GM12878 (cell line): ENCODE results near the gene ADSS2. TPM values are rescaled to one million over a fixed set of nuclear protein-coding genes. Genes with fewer than 3 reads are reported as not detected.

Experiments
- ATAC-seq: fragments of 200-7000 bp; cut with Tn5 transposase; 3 replicates; pipeline ENCODE4 v1.9.1; 2020; ENCODE audit warnings: mild to moderate bottlenecking, moderate library complexity
- BruUV-seq: library from RNA; stranded (reverse); fragments of 400-500 nt; replicated peaks from 2 replicates; lab custom pipeline; 2021; lab: Mats Ljungman, UMichigan
- CTCF ChIA-PET: fragments of 300-600 bp; sonication (Branson Sonifier 250); formaldehyde crosslinking; extraction: SDS; loops from one replicate; lab custom pipeline; 2021; ENCODE audit warnings: inconsistent platforms; lab: Yijun Ruan, JAX
- POLR2A ChIA-PET: fragments of 350-600 bp; formaldehyde crosslinking; extraction: SDS; loops from one replicate; lab custom pipeline; 2021; ENCODE audit warnings: inconsistent platforms; lab: Charles Lee
- RAD21 ChIA-PET: fragments of 300-600 bp; sonication (Branson Sonifier 250); formaldehyde crosslinking; loops from one replicate; lab custom pipeline; 2023; ENCODE audit warnings: antibody characterized with exemption; ENCODE audit not compliant: unreplicated experiment; lab: Charles Lee
- SMC1A ChIA-PET: fragments of 300-600 bp; sonication (Branson Sonifier 250); formaldehyde crosslinking; loops from one replicate; lab custom pipeline; 2023; ENCODE audit not compliant: unreplicated experiment, uncharacterized antibody; lab: Charles Lee
- DNase-seq: peaks from one replicate; pipeline ENCODE4 v3.0.0-alpha.2; 2011; ENCODE audit warnings: low read depth, low spot score
- FAIRE-seq: peaks from 3 replicates; lab custom pipeline; 2011; peaks lifted over from hg19 to GRCh38; lab: Jason Lieb, UNC
- H2AFZ ChIP-seq: 2 replicates; pipeline ENCODE4 v1.6.0; 2011; ENCODE audit warnings: low read depth, low read length, control low read depth; ENCODE audit not compliant: control insufficient read depth
- H3K27ac ChIP-seq: 2 replicates; pipeline ENCODE4 v1.5.1; 2011; ENCODE audit warnings: control low read depth; ENCODE audit not compliant: control insufficient read depth, insufficient read depth
- H3K27me3 ChIP-seq, 2 experiments: replicated peaks in 1 of 2; 2 replicates each; pipeline versions ENCODE4 v1.6.0 to v1.6.1; 2011; ENCODE audit warnings: low read length in 1 of 2; ENCODE audit not compliant: control insufficient read depth in 2 of 2, insufficient read depth in 2 of 2
- H3K36me3 ChIP-seq, 2 experiments: 2 replicates each; pipeline ENCODE4 v1.5.1; 2011; ENCODE audit warnings: low read length in 1 of 2; ENCODE audit not compliant: control insufficient read depth in 2 of 2, insufficient read depth in 2 of 2
- H3K4me1 ChIP-seq: 2 replicates; pipeline ENCODE4 v1.6.1; 2011; ENCODE audit warnings: mild to moderate bottlenecking, low read length, moderate library complexity, mixed read lengths; ENCODE audit not compliant: control insufficient read depth, insufficient read depth
- H3K4me2 ChIP-seq: 2 replicates; pipeline ENCODE4 v1.6.0; 2011; ENCODE audit warnings: control low read depth; ENCODE audit not compliant: control insufficient read depth, insufficient read depth
- H3K4me3 ChIP-seq: fragments of 200-600 bp; sonication (generic); 2 replicates; pipeline ENCODE4 v1.5.1; 2016
- H3K79me2 ChIP-seq: 2 replicates; pipeline ENCODE4 v1.6.0; 2011; ENCODE audit warnings: low read length; ENCODE audit not compliant: control insufficient read depth, insufficient read depth
- H3K9ac ChIP-seq: 2 replicates; pipeline ENCODE4 v1.8.0; 2011; ENCODE audit warnings: low read length, control low read depth, mixed read lengths; ENCODE audit not compliant: control insufficient read depth, insufficient read depth
- H3K9me3 ChIP-seq: replicated peaks from 3 replicates; pipeline ENCODE4 v1.5.1; 2011; ENCODE audit warnings: mild to moderate bottlenecking, low read length; ENCODE audit not compliant: control insufficient read depth, insufficient read depth
- H4K20me1 ChIP-seq: 2 replicates; pipeline ENCODE4 v1.6.0; 2011; ENCODE audit not compliant: control insufficient read depth, insufficient read depth
- MLLT1 ChIP-seq: fragments of 450-650 bp; IDR thresholded peaks from 2 replicates; pipeline ENCODE4 v1.6.1; 2016; ENCODE audit warnings: mild to moderate bottlenecking
- POLR2A ChIP-seq: IDR thresholded peaks from 2 replicates; pipeline ENCODE4 v1.6.1; 2011; ENCODE audit warnings: low read depth, mild to moderate bottlenecking, low read length
- SMAD1 ChIP-seq: fragments of 450-650 bp; IDR thresholded peaks from 2 replicates; pipeline ENCODE4 v1.6.1; 2018; ENCODE audit warnings: mild to moderate bottlenecking, low read depth; ENCODE audit not compliant: partially characterized antibody
- ZSCAN29 ChIP-seq: fragments of 450-650 bp; IDR thresholded peaks from 2 replicates; pipeline ENCODE4 v1.6.1; 2017; ENCODE audit warnings: mild to moderate bottlenecking, moderate library complexity
- WGBS: methylation state at CpG from one replicate; pipeline ENCODE4 v1.1.6; 2016; ENCODE audit warnings: low lambda C conversion rate; ENCODE audit not compliant: insufficient replicate concordance, insufficient coverage; ENCODE audit errors: missing lambda C conversion rate; 5-methylcytosine and 5-hydroxymethylcytosine counted together
- in situ Hi-C: fragments of 300-500 bp; cut with MboI; formaldehyde crosslinking; loops from 9 replicates; pipeline ENCODE4 v1.14.3; 2018; ENCODE audit warnings: mixed read lengths
- intact Hi-C: fragments of 100-400 bp; cut with micrococcal nuclease; formaldehyde crosslinking; loops from one replicate; pipeline ENCODE4 v1.14.2; 2022; ENCODE audit not compliant: unreplicated experiment
- polyA plus RNA-seq, 11 experiments: library from polyadenylated mRNA; depleted of rRNA in 4 of 11; unstranded in 6 of 11; stranded (reverse) in 5 of 11; fragments of >200 nt; fragmentation: Nextera tagmentation in 4 of 11; fragmentation: Illumina TruSeq in 1 of 11; extraction: Ambion mirVana in 4 of 11; extraction: Trizol in 1 of 11; gene quantifications; 1 replicate in 1 of 11; 2 replicates in 10 of 11; pipeline versions ENCODE4 v1.2.1 to v1.2.3, GENCODE V29; 2011 to 2016; ENCODE audit warnings: inconsistent platforms in 2 of 11, missing spikeins in 2 of 11, low read depth in 1 of 11
- total RNA-seq, 4 experiments: library from RNA; depleted of rRNA in 3 of 4; stranded (reverse); fragments of >200 nt in 3 of 4; fragmentation: Illumina TruSeq in 1 of 4; extraction: Trizol in 1 of 4; gene quantifications; 2 replicates each; pipeline versions ENCODE4 v1.2.1 to v1.2.3, GENCODE V29; 2013 to 2021

Gene ADSS2
- total and polyA plus RNA-seq, 10 of the 15 experiments (the other 5 are each of a cell fraction or from before 2014, with no cell fraction given): 8.1 to 49.3 (median 40.6) TPM

DNA sequence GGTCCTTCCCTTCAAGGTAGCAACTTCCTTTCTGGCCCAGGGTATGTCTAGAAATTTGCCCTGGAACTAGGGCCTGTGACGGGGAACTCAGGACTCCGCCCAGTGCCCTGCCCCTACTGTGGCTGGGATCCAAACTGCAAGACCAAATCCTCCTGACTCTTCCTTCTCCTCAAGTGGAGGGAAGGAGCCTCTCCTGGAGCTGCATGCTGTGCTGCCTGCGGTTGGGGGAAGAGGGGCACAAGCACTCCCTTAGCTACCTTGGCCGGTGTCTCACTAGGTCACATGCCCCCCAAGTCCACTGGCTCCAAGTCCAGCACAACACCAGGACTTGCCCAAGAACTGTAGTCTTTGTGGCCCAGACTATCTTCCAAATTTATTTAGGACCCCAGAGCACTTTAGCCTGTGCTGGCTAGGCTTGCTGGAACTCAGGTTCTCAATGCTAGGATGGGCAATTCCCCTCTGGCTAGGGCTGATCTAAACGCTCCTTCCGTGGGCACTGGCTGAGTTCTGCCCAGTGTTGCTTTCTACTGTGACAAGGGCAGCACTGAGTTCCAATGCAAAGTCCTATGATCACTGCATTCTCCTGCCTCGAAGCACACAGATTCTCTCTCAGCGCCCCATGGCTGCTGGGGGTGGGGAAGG, 12.2 kb downstream of the ADSS2 start:
- peaks cover 34% of the 10 kb centered on the region for H3K79me2 ChIP-seq
- SMC1A ChIA-PET: interaction anchor here (0.8 kb wide), 1 partner anchor 103 kb away, joined by 3 read pairs; no protein-coding TSS in a partner anchor
- CTCF ChIA-PET: no interaction called here

DNA sequence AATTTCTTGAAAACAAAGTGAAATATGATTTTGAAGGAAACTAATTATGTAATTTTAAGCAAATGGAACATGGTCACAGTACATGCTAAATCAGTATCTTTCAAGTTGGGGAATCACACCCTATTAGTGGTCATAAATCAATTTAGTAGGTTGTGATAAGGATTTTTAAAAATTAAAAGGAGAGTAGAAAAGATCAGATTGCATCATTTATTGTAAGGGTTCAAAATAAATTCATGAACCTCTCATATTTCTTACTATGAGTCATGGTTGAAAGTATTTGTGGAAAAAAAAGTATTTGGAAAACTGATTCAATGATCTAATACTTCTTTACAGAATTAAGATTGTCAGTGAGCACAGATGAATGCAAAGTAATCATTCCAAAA, 14.6 kb downstream of the ADSS2 start:
- peaks cover 5 to 12% of the 10 kb centered on the region in 2 experiments for H3K36me3 ChIP-seq
- ChIA-PET POLR2A (no interaction called here), SMC1A (interaction anchor here (1.0 kb wide), 1 partner anchor 11 kb away, joined by 4 read pairs; no protein-coding TSS in a partner anchor), CTCF (no interaction called here), RAD21 (no interaction called here)
- no peak overlapping the region for H3K9ac ChIP-seq
- FAIRE-seq (no peak), ATAC-seq (no peak), DNase-seq (no peak)
- no peaks in the 10 kb centered on the region for H3K4me1 ChIP-seq
- H4K20me1 ChIP-seq: no peaks in the 10 kb centered on the region
- H3K27me3 ChIP-seq: no peaks in the 10 kb centered on the region
- in situ Hi-C loops (no loop called here), intact Hi-C loops (no loop called here)
- H3K27ac ChIP-seq: no peak overlapping the region
- no peak overlapping the region for H3K4me3 ChIP-seq
- no peak overlapping the region for H3K4me2 ChIP-seq
- BruUV-seq: no TSS peak
- H2AFZ ChIP-seq: no peak overlapping the region
- no peaks in the 10 kb centered on the region for H3K9me3 ChIP-seq
- peaks cover 15% of the 10 kb centered on the region for H3K79me2 ChIP-seq
- no peak for TF ChIP-seq SMAD1
- TF ChIP-seq ZSCAN29: no peak
- TF ChIP-seq, all 136 proteins: peak for 0

More for the DNA sequence above, 12.2 kb downstream of the ADSS2 start:
- no peak overlapping the region for H3K4me2 ChIP-seq
- H4K20me1 ChIP-seq: no peaks in the 10 kb centered on the region
- H3K9ac ChIP-seq: no peak overlapping the region
- FAIRE-seq (no peak), ATAC-seq (peak; percentile 14; the same call in 2 of the 3 replicates), DNase-seq (no peak)
- intact Hi-C loops: no loop called here
- H3K9me3 ChIP-seq: no peaks in the 10 kb centered on the region
- in situ Hi-C loops: no loop called here
- H3K4me3 ChIP-seq: no peak overlapping the region
- H3K27me3 ChIP-seq: no peaks in the 10 kb centered on the region
- RAD21 ChIA-PET: interaction anchor here (1.1 kb wide), 1 partner anchor 9 kb away, joined by 3 read pairs; no protein-coding TSS in a partner anchor
- TF ChIP-seq POLR2A (peak; percentile 49; the same call in 1 of the 2 replicates), MLLT1 (no peak)
- WGBS: 96% methylated on average over 8 of the region's 8 CpGs
- H3K27ac ChIP-seq: no peak overlapping the region
- peaks cover 5 to 13% of the 10 kb centered on the region in 2 experiments for H3K36me3 ChIP-seq
- POLR2A ChIA-PET: no interaction called here
- no peaks in the 10 kb centered on the region for H3K4me1 ChIP-seq
- H2AFZ ChIP-seq: no peak overlapping the region
- no TSS peak for BruUV-seq
